Activated naive CD4-positive, alpha-beta T cell treated with anti-CD3 and anti-CD28 coated beads for 36 hours (primary cell): ENCODE measurements around the gene KAZALD1. TPM values are rescaled to one million over a fixed set of nuclear protein-coding genes. Genes with fewer than 3 reads are reported as not detected.
A peak's percentile ranks its signal among the peaks of the same experiment; 100 is the strongest.

Experiments
- CTCF ChIA-PET: fragments of 350-600 bp; sonication (Branson Sonifier 250); formaldehyde crosslinking; loops from one replicate; lab custom pipeline; 2021; ENCODE audit warnings: antibody characterized with exemption; lab: Charles Lee
- DNase-seq: peaks from one replicate; pipeline ENCODE4 v3.0.0-alpha.2; 2020
- H3K27ac Mint-ChIP-seq: one replicate; pipeline ENCODE4 v1.8.0; 2021; ENCODE audit warnings: mild to moderate bottlenecking, mixed read lengths
- H3K27me3 Mint-ChIP-seq: one replicate; pipeline ENCODE4 v1.8.0; 2021; ENCODE audit warnings: low read depth, mixed read lengths
- H3K36me3 Mint-ChIP-seq: one replicate; pipeline ENCODE4 v1.8.0; 2021; ENCODE audit warnings: low read depth, mixed read lengths
- H3K4me1 Mint-ChIP-seq: one replicate; pipeline ENCODE4 v1.8.0; 2021; ENCODE audit warnings: low read depth, mixed read lengths
- H3K4me3 Mint-ChIP-seq: one replicate; pipeline ENCODE4 v1.8.0; 2021; ENCODE audit warnings: mild to moderate bottlenecking, moderate library complexity, mixed read lengths
- H3K9me3 Mint-ChIP-seq: one replicate; pipeline ENCODE4 v1.8.0; 2021; ENCODE audit warnings: mixed read lengths
- intact Hi-C: fragments of 100-400 bp; cut with micrococcal nuclease; formaldehyde crosslinking; loops from one replicate; pipeline ENCODE4 v1.15.1; 2023
- total RNA-seq, 2 experiments: library from RNA; stranded (reverse); gene quantifications; one replicate each; pipeline ENCODE4 v1.2.3, GENCODE V29; 2021

KAZALD1 gene
- total RNA-seq, 2 experiments from 2014 or later = 0.52 to 0.62 TPM

GRCh38 chr10:101020427-101021075, 41.2 kb upstream of the KAZALD1 start:
- intact Hi-C loops = no loop called here
- Mint-ChIP-seq H3K4me3 (no peak overlapping the region), H3K9me3 (no peaks in the 10 kb centered on the region), H3K36me3 (no peaks in the 10 kb centered on the region), H3K27ac (no peak overlapping the region), H3K4me1 (peaks cover 6% of the 10 kb centered on the region), H3K27me3 (peaks cover 32% of the 10 kb centered on the region)
- CTCF ChIA-PET = interaction anchor here (1.7 to 7.2 kb wide), 3 partner anchors 22 to 121 kb away, joined by 6 to 94 read pairs (median 20); partner anchors contain the start of gene LZTS2
- DNase-seq = no peak

- H3K4me1 Mint-ChIP-seq = peaks cover 6% of the 10 kb centered on the region
- H3K27me3 Mint-ChIP-seq = peaks cover 30% of the 10 kb centered on the region
- CTCF ChIA-PET = no interaction called here
- DNase-seq = no peak
- H3K9me3 Mint-ChIP-seq = no peaks in the 10 kb centered on the region
- no peak overlapping the region for H3K4me3 Mint-ChIP-seq
- intact Hi-C loops = no loop called here
- no peak overlapping the region for H3K27ac Mint-ChIP-seq
- H3K36me3 Mint-ChIP-seq = no peaks in the 10 kb centered on the region
These were observed 40.5 kb upstream of the KAZALD1 start for GRCh38 chr10:101021239-101021638.

- Mint-ChIP-seq H3K4me1 (peaks cover 6% of the 10 kb centered on the region), H3K4me3 (no peak overlapping the region), H3K9me3 (no peaks in the 10 kb centered on the region), H3K27ac (no peak overlapping the region), H3K27me3 (peaks cover 25% of the 10 kb centered on the region), H3K36me3 (no peaks in the 10 kb centered on the region)
- CTCF ChIA-PET = no interaction called here
- DNase-seq = no peak
- intact Hi-C loops = no loop called here
These were observed 40.0 kb upstream of the KAZALD1 start for GRCh38 chr10:101021692-101022251.

GRCh38 chr10:101022967-101023705, 38.7 kb upstream of the KAZALD1 start:
- H3K9me3 Mint-ChIP-seq = no peaks in the 10 kb centered on the region
- intact Hi-C loops = no loop called here

GRCh38 chr10:101027106-101027720, 34.6 kb upstream of the KAZALD1 start:
- Mint-ChIP-seq H3K27me3 (no peaks in the 10 kb centered on the region), H3K27ac (peak overlapping the region; percentile 12), H3K9me3 (no peaks in the 10 kb centered on the region), H3K36me3 (no peaks in the 10 kb centered on the region), H3K4me1 (peaks cover 2% of the 10 kb centered on the region), H3K4me3 (no peak overlapping the region)
- intact Hi-C loops = no loop called here
- DNase-seq = no peak
- CTCF ChIA-PET = interaction anchor here (1.8 to 7.8 kb wide), 2 partner anchors 11 to 30 kb away, joined by 4 to 88 read pairs; no protein-coding TSS in a partner anchor

More at GRCh38 chr10:101022967-101023705, 38.7 kb upstream of the KAZALD1 start:
- H3K27me3 Mint-ChIP-seq = peaks cover 14% of the 10 kb centered on the region
- CTCF ChIA-PET = interaction anchor here (1.0 kb wide), 1 partner anchor 8 kb away, joined by 4 read pairs; no protein-coding TSS in a partner anchor
- DNase-seq = no peak
- no peaks in the 10 kb centered on the region for H3K36me3 Mint-ChIP-seq
- H3K27ac Mint-ChIP-seq = no peak overlapping the region
- no peak overlapping the region for H3K4me3 Mint-ChIP-seq
- peaks cover 6% of the 10 kb centered on the region for H3K4me1 Mint-ChIP-seq

GRCh38 chr10:101028446-101029337, 33.1 kb upstream of the KAZALD1 start:
- intact Hi-C loops = no loop called here
- CTCF ChIA-PET = interaction anchor here (0.7 to 7.8 kb wide), 5 partner anchors 12 to 31 kb away, joined by 3 to 88 read pairs (median 3); no protein-coding TSS in a partner anchor
- no peaks in the 10 kb centered on the region for H3K36me3 Mint-ChIP-seq
- peaks cover 12% of the 10 kb centered on the region for H3K4me1 Mint-ChIP-seq
- no peak for DNase-seq
- no peaks in the 10 kb centered on the region for H3K9me3 Mint-ChIP-seq
- no peaks in the 10 kb centered on the region for H3K27me3 Mint-ChIP-seq
- no peak overlapping the region for H3K4me3 Mint-ChIP-seq
- no peak overlapping the region for H3K27ac Mint-ChIP-seq

GRCh38 chr10:101029520-101030295, 32.1 kb upstream of the KAZALD1 start:
- Mint-ChIP-seq H3K4me1 (peaks cover 12% of the 10 kb centered on the region), H3K9me3 (no peaks in the 10 kb centered on the region), H3K27ac (no peak overlapping the region)

GRCh38 chr10:101030496-101031127, 31.2 kb upstream of the KAZALD1 start:
- Mint-ChIP-seq H3K4me3 (peak overlapping the region; percentile 73), H3K27ac (no peak overlapping the region), H3K27me3 (no peaks in the 10 kb centered on the region), H3K4me1 (peaks cover 12% of the 10 kb centered on the region), H3K9me3 (no peaks in the 10 kb centered on the region), H3K36me3 (no peaks in the 10 kb centered on the region)
- intact Hi-C loops = loop anchor here (1.0 kb wide), 4 partner anchors 30 to 117 kb away; partner anchors contain the start of genes MRPL43 and TWNK
- CTCF ChIA-PET = interaction anchor here (0.9 to 7.8 kb wide), 11 partner anchors 9 to 112 kb away, joined by 3 to 88 read pairs (median 6); no protein-coding TSS in a partner anchor
- DNase-seq = no peak

More at GRCh38 chr10:101029520-101030295, 32.1 kb upstream of the KAZALD1 start:
- Mint-ChIP-seq H3K27me3 (no peaks in the 10 kb centered on the region), H3K4me3 (no peak overlapping the region), H3K36me3 (no peaks in the 10 kb centered on the region)
- CTCF ChIA-PET = interaction anchor here (0.7 to 7.8 kb wide), 7 partner anchors 10 to 32 kb away, joined by 3 to 88 read pairs (median 6); no protein-coding TSS in a partner anchor
- intact Hi-C loops = no loop called here
- DNase-seq = no peak

- no peaks in the 10 kb centered on the region for H3K36me3 Mint-ChIP-seq
- H3K4me1 Mint-ChIP-seq = peaks cover 12% of the 10 kb centered on the region
- H3K27me3 Mint-ChIP-seq = no peaks in the 10 kb centered on the region
- H3K27ac Mint-ChIP-seq = peak within 1 kb of the TSS; percentile 64
- CTCF ChIA-PET = interaction anchor here (0.9 to 7.8 kb wide), 14 partner anchors 9 to 111 kb away, joined by 3 to 88 read pairs (median 7); no protein-coding TSS in a partner anchor
- no peaks in the 10 kb centered on the region for H3K9me3 Mint-ChIP-seq
- intact Hi-C loops = loop anchor here (1.0 kb wide), 4 partner anchors 29 to 118 kb away; partner anchors contain the start of genes MRPL43 and TWNK
- H3K4me3 Mint-ChIP-seq = peak within 1 kb of the TSS; percentile 73
- DNase-seq = peak; percentile 97
These were observed 30.5 kb upstream of the KAZALD1 start, which contains the start of the genes PDZD7 and SFXN3 for GRCh38 chr10:101031128-101031795. TSS of gene PDZD7 (minus strand) at chr10:101031129. CDS start at chr10:101030219, 910 bp downstream. TSS of gene SFXN3 (plus strand) at chr10:101031234. CDS start at chr10:101034695, 3,461 bp downstream.
